GM12878 (cell line): ENCODE data around the gene RELT. TPM values are rescaled to one million over a fixed set of nuclear protein-coding genes. Genes with fewer than 3 reads are reported as not detected.

Source experiments
- ATF3 ChIP-seq: IDR thresholded peaks from 2 replicates; pipeline ENCODE4 v1.6.1; 2011; ENCODE audit warnings: low read depth, mild to moderate bottlenecking, low read length, moderate library complexity, borderline replicate concordance; ENCODE audit errors: extremely low read depth
- BCLAF1 ChIP-seq: fragments of 450-650 bp; IDR thresholded peaks from 2 replicates; pipeline ENCODE4 v1.6.1; 2017; ENCODE audit warnings: antibody characterized with exemption, mild to moderate bottlenecking, moderate library complexity
- CBX5 ChIP-seq: sonication (generic); IDR thresholded peaks from 2 replicates; pipeline ENCODE4 v1.6.1; 2016; ENCODE audit warnings: low read depth, moderate library complexity, mild to moderate bottlenecking, inconsistent platforms
- EED ChIP-seq: sonication (generic); IDR thresholded peaks from 2 replicates; pipeline ENCODE4 v1.6.1; 2016; ENCODE audit warnings: antibody characterized with exemption, low read depth
- EGR1 ChIP-seq, 2 experiments: IDR thresholded peaks; 1 replicate in 1 of 2; 2 replicates in 1 of 2; pipeline ENCODE4 v1.6.1; 2011 to 2012; ENCODE audit warnings: low read depth in 2 of 2, low read length in 2 of 2, borderline replicate concordance in 1 of 2, mild to moderate bottlenecking in 1 of 2, moderate library complexity in 1 of 2
- ESRRA ChIP-seq: IDR thresholded peaks from 2 replicates; pipeline ENCODE4 v1.6.1; 2012; ENCODE audit warnings: mild to moderate bottlenecking, low read length, improper control_type of control experiment
- FOXM1 ChIP-seq: IDR thresholded peaks from 2 replicates; pipeline ENCODE4 v1.6.1; 2012; ENCODE audit warnings: low read depth, mild to moderate bottlenecking, inconsistent platforms, low read length, moderate library complexity
- HDGF ChIP-seq: fragments of 450-650 bp; IDR thresholded peaks from 2 replicates; pipeline ENCODE4 v1.6.1; 2016; ENCODE audit warnings: antibody characterized with exemption
- IKZF1 ChIP-seq: fragments of 450-650 bp; conservative IDR thresholded peaks from 2 replicates; pipeline ENCODE4 v1.6.1; 2017; ENCODE audit warnings: antibody characterized with exemption, mild to moderate bottlenecking
- JUNB ChIP-seq: IDR thresholded peaks from 2 replicates; pipeline ENCODE4 v1.6.1; 2016; ENCODE audit warnings: antibody characterized with exemption, mild to moderate bottlenecking
- JUND ChIP-seq: IDR thresholded peaks from 2 replicates; pipeline ENCODE4 v1.6.1; 2012; ENCODE audit warnings: low read depth, mild to moderate bottlenecking, low read length, improper control_type of control experiment, moderate library complexity
- MXI1 ChIP-seq: fragments of 150-350 bp; IDR thresholded peaks from 2 replicates; pipeline ENCODE4 v1.6.1; 2011; ENCODE audit warnings: low read depth, mild to moderate bottlenecking, inconsistent platforms, low read length, improper control_type of control experiment
- MYB ChIP-seq: fragments of 150-350 bp; IDR thresholded peaks from 2 replicates; pipeline ENCODE4 v1.6.1; 2014; ENCODE audit warnings: mild to moderate bottlenecking, low read depth, low read length, borderline replicate concordance
- NFXL1 ChIP-seq: fragments of 450-650 bp; IDR thresholded peaks from 2 replicates; pipeline ENCODE4 v1.6.1; 2017; ENCODE audit warnings: antibody characterized with exemption, mild to moderate bottlenecking, borderline replicate concordance
- NRF1 ChIP-seq: conservative IDR thresholded peaks from 2 replicates; pipeline ENCODE4 v1.6.1; 2011; ENCODE audit warnings: mild to moderate bottlenecking, low read depth, low read length, improper control_type of control experiment
- PAX5 ChIP-seq: IDR thresholded peaks from 2 replicates; pipeline ENCODE4 v1.6.1; 2011; ENCODE audit warnings: low read depth, low read length, borderline replicate concordance
- PML ChIP-seq: IDR thresholded peaks from 2 replicates; pipeline ENCODE4 v1.6.1; 2012; ENCODE audit warnings: low read length, inconsistent platforms
- SP1 ChIP-seq: IDR thresholded peaks from one replicate; pipeline ENCODE4 v1.6.1; 2011; ENCODE audit warnings: low read depth, low read length
- TARDBP ChIP-seq: IDR thresholded peaks from 2 replicates; pipeline ENCODE4 v1.6.1; 2016; ENCODE audit warnings: borderline replicate concordance
- TCF12 ChIP-seq: IDR thresholded peaks from 2 replicates; pipeline ENCODE4 v1.6.1; 2011; ENCODE audit warnings: low read depth, mild to moderate bottlenecking, low read length
- WRNIP1 ChIP-seq: IDR thresholded peaks from 2 replicates; pipeline ENCODE4 v1.6.1; 2011; ENCODE audit warnings: low read depth, low read length, improper control_type of control experiment, borderline replicate concordance
- polyA plus RNA-seq, 11 experiments: library from polyadenylated mRNA; depleted of rRNA in 4 of 11; unstranded in 6 of 11; stranded (reverse) in 5 of 11; fragments of >200 nt; fragmentation: Nextera tagmentation in 4 of 11; fragmentation: Illumina TruSeq in 1 of 11; extraction: Ambion mirVana in 4 of 11; extraction: Trizol in 1 of 11; gene quantifications; 1 replicate in 1 of 11; 2 replicates in 10 of 11; pipeline versions ENCODE4 v1.2.1 to v1.2.3, GENCODE V29; 2011 to 2016; ENCODE audit warnings: inconsistent platforms in 2 of 11, missing spikeins in 2 of 11, low read depth in 1 of 11
- total RNA-seq, 4 experiments: library from RNA; depleted of rRNA in 3 of 4; stranded (reverse); fragments of >200 nt in 3 of 4; fragmentation: Illumina TruSeq in 1 of 4; extraction: Trizol in 1 of 4; gene quantifications; 2 replicates each; pipeline versions ENCODE4 v1.2.1 to v1.2.3, GENCODE V29; 2013 to 2021
- TF ChIP-seq, protein P1 (sequence below): fragments of 150-350 bp; IDR thresholded peaks from 2 replicates; pipeline ENCODE4 v1.6.1; 2014; ENCODE audit warnings: mild to moderate bottlenecking, low read depth, low read length
- TF ChIP-seq, protein P2 (sequence below): IDR thresholded peaks from 2 replicates; pipeline ENCODE4 v1.6.1; 2011; ENCODE audit warnings: mild to moderate bottlenecking, low read depth, low read length, moderate library complexity; ENCODE audit not compliant: insufficient replicate concordance
- TF ChIP-seq, protein P3 (sequence below): IDR thresholded peaks from 2 replicates; pipeline ENCODE4 v1.6.1; 2012; ENCODE audit warnings: low read depth, low read length, improper control_type of control experiment

The RELT gene
- total and polyA plus RNA-seq, 10 of the 15 experiments (the other 5 are each of a cell fraction or from before 2014, with no cell fraction given), result 1.2 to 28.5 (median 10.8) TPM

DNA sequence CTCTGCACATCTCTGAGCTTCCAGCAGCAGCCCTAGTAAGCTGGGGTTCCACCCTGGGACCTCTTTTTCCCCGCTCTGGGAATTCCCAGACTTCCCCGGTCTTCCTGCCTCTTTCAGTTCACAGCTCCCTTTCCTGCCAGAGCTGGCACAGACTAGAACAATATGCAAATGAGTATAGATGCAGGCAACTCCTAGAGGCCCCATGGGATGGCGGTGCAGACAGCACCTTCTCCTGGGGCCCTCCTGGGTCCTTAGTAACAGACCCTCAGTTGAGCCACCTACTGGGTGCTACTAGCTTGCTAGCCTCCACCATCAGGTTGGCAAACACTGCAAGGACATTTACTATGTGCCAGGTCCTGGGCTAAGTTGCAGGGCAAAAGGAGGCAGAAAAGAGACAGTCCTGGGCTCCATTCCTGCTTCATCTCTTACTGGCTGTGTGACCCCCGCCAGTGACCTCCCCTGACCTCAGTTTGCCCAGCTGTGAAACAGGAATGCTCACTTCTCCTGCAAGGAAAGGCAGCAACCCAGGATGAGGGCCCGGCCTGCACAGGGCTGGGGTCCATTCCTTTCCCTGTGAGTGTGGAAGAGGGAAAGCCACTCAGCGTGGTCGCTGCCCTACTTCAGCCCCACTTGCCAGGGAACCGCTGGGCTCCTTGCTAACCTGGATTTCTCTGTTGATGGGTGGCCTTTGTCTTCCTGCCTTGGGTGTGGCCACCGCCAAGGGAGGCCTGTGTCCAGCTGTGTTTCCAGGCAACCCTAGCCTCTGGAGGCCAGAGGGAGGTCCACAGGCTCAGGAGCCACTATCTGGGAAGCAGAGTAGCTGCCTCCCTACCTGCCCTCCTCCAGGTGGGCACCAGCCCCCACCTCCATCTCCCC is 7.3 kb downstream of the RELT start (continued):
- TF ChIP-seq, protein P1, sequence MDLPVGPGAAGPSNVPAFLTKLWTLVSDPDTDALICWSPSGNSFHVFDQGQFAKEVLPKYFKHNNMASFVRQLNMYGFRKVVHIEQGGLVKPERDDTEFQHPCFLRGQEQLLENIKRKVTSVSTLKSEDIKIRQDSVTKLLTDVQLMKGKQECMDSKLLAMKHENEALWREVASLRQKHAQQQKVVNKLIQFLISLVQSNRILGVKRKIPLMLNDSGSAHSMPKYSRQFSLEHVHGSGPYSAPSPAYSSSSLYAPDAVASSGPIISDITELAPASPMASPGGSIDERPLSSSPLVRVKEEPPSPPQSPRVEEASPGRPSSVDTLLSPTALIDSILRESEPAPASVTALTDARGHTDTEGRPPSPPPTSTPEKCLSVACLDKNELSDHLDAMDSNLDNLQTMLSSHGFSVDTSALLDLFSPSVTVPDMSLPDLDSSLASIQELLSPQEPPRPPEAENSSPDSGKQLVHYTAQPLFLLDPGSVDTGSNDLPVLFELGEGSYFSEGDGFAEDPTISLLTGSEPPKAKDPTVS, result no peak
- no peak for TF ChIP-seq NFXL1
- no peak for TF ChIP-seq HDGF
- TF ChIP-seq EED, result no peak
- TF ChIP-seq, protein P2, sequence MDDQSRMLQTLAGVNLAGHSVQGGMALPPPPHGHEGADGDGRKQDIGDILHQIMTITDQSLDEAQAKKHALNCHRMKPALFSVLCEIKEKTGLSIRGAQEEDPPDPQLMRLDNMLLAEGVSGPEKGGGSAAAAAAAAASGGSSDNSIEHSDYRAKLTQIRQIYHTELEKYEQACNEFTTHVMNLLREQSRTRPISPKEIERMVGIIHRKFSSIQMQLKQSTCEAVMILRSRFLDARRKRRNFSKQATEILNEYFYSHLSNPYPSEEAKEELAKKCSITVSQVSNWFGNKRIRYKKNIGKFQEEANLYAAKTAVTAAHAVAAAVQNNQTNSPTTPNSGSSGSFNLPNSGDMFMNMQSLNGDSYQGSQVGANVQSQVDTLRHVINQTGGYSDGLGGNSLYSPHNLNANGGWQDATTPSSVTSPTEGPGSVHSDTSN, result no peak
- TF ChIP-seq TCF12, result no peak
- no peak for TF ChIP-seq JUNB
- no peak for TF ChIP-seq CBX5
- no peak for TF ChIP-seq PML
- no peak for TF ChIP-seq MYB
- TF ChIP-seq, protein P3, sequence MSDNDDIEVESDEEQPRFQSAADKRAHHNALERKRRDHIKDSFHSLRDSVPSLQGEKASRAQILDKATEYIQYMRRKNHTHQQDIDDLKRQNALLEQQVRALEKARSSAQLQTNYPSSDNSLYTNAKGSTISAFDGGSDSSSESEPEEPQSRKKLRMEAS, result no peak
- no peak for TF ChIP-seq JUND
- no peak for TF ChIP-seq EGR1 (IDR thresholded peaks at IDR 0.05; ENCODE audit: borderline replicate concordance in 1 of 2, low read depth in 2 of 2, low read length in 2 of 2)
- no peak for TF ChIP-seq NRF1
- TF ChIP-seq BCLAF1, result no peak
- TF ChIP-seq SP1, result no peak
- no peak for TF ChIP-seq FOXM1
- no peak for TF ChIP-seq ATF3
- no peak for TF ChIP-seq PAX5
- TF ChIP-seq IKZF1, result peak; percentile 92
- no peak for TF ChIP-seq TARDBP
- TF ChIP-seq WRNIP1, result no peak
- no peak for TF ChIP-seq ESRRA
- TF ChIP-seq MXI1, result no peak
